Right hindlimb (tissue), 1 donor: ENCODE results near the gene LGR4.

Source experiments
- DNase-seq: peaks from one replicate; pipeline ENCODE4 v3.0.0-alpha.2; 2018

Gene LGR4

GRCh38 chr11:27373392-27373791 lies 99.2 kb downstream of the LGR4 start:
- DNase-seq, result no peak

GRCh38 chr11:27372164-27372563 lies 100.4 kb downstream of the LGR4 start:
- no peak for DNase-seq

- DNase-seq, result no peak
These were observed 101.1 kb downstream of the LGR4 start for GRCh38 chr11:27371489-27371888.

- DNase-seq, result no peak
These were observed 102.2 kb downstream of the LGR4 start for GRCh38 chr11:27370374-27370773.

GRCh38 chr11:27367881-27368280 lies 104.7 kb downstream of the LGR4 start:
- no peak for DNase-seq

- no peak for DNase-seq
These were observed 108.9 kb downstream of the LGR4 start for GRCh38 chr11:27363576-27364117.

- DNase-seq, result peak; percentile 95
These were observed 109.6 kb downstream of the LGR4 start, which contains the start of gene CCDC34 for GRCh38 chr11:27362749-27363575. TSS of gene CCDC34 (minus strand) at chr11:27363215. CDS start at chr11:27363194, 21 bp downstream.

- no peak for DNase-seq
These were observed 110.8 kb downstream of the LGR4 start for GRCh38 chr11:27361649-27362431.

GRCh38 chr11:27358296-27358695 lies 114.3 kb downstream of the LGR4 start:
- no peak for DNase-seq

GRCh38 chr11:27357250-27357649 lies 115.3 kb downstream of the LGR4 start:
- no peak for DNase-seq

- no peak for DNase-seq
These were observed 115.9 kb downstream of the LGR4 start for GRCh38 chr11:27356624-27357222.

- DNase-seq, result no peak
These were observed 117.0 kb downstream of the LGR4 start for GRCh38 chr11:27355575-27356104.

GRCh38 chr11:27354359-27354965 lies 118.1 kb downstream of the LGR4 start:
- DNase-seq, result no peak

GRCh38 chr11:27353593-27354358 lies 118.8 kb downstream of the LGR4 start:
- DNase-seq, result no peak

- no peak for DNase-seq
These were observed 119.8 kb downstream of the LGR4 start for GRCh38 chr11:27352781-27353180.

GRCh38 chr11:27350511-27350910 lies 122.1 kb downstream of the LGR4 start:
- DNase-seq, result no peak

- DNase-seq, result no peak
These were observed 122.7 kb downstream of the LGR4 start for GRCh38 chr11:27349919-27350318.

- DNase-seq, result no peak
These were observed 124.2 kb downstream of the LGR4 start for GRCh38 chr11:27348340-27348873.

- DNase-seq, result no peak
These were observed 124.9 kb downstream of the LGR4 start for GRCh38 chr11:27347359-27348339.

- DNase-seq, result no peak
These were observed 132.6 kb downstream of the LGR4 start for GRCh38 chr11:27339941-27340340.
